HepG2 (cell line): ENCODE data around the gene PGS1. TPM values are rescaled to one million over a fixed set of nuclear protein-coding genes. Genes with fewer than 3 reads are reported as not detected.

Experiments
- FOXK2 ChIP-seq: fragments of 450-650 bp; IDR thresholded peaks from 2 replicates; pipeline ENCODE4 v1.6.1; 2016
- GPN1 ChIP-seq: sonication (generic); formaldehyde crosslinking; IDR thresholded peaks from 2 replicates; pipeline ENCODE4 v1.5.1; 2020; ENCODE audit warnings: missing genetic modification reagents, borderline replicate concordance
- ZNF629 ChIP-seq: sonication (generic); formaldehyde crosslinking; conservative IDR thresholded peaks from 2 replicates; pipeline ENCODE4 v1.5.0; 2020; ENCODE audit warnings: missing genetic modification reagents
- polyA plus RNA-seq, 8 experiments: library from polyadenylated mRNA; depleted of rRNA in 3 of 8; stranded (reverse) in 7 of 8; unstranded in 1 of 8; fragments of >200 nt; fragmentation: Illumina TruSeq in 4 of 8; extraction: Trizol in 4 of 8; gene quantifications; 2 replicates each; pipeline versions ENCODE4 v1.2.1 to v1.2.3, GENCODE V29; 2011 to 2016; ENCODE audit warnings: low read depth in 4 of 8, missing spikeins in 1 of 8, mixed read lengths in 1 of 8; ENCODE audit not compliant: insufficient read depth in 1 of 8
- total RNA-seq, 5 experiments: library from RNA; depleted of rRNA; stranded (reverse); fragments of >200 nt; fragmentation: Illumina TruSeq; extraction: Trizol; gene quantifications; 2 replicates each; pipeline ENCODE4 v1.2.3, GENCODE V29; 2016; ENCODE audit warnings: low read depth in 1 of 5
- TF ChIP-seq, protein P1 (sequence below): sonication (generic); formaldehyde crosslinking; IDR thresholded peaks from 2 replicates; pipeline ENCODE4 v1.8.0; 2022; ENCODE audit warnings: missing genetic modification reagents, low read depth, mild to moderate bottlenecking, borderline replicate concordance
- TF ChIP-seq, protein P2 (sequence below): sonication (generic); formaldehyde crosslinking; IDR thresholded peaks from one replicate; pipeline ENCODE4 v1.5.1; 2020; ENCODE audit warnings: mild to moderate bottlenecking, missing genetic modification reagents; ENCODE audit errors: not compliant biosample characterization
- TF ChIP-seq, protein P3 (sequence below): sonication (generic); formaldehyde crosslinking; IDR thresholded peaks from 2 replicates; pipeline ENCODE4 v1.4.0; 2020; ENCODE audit warnings: missing genetic modification reagents, borderline replicate concordance
- TF ChIP-seq, protein P4 (sequence below): sonication (generic); formaldehyde crosslinking; IDR thresholded peaks from 2 replicates; pipeline ENCODE4 v1.8.1; 2023; ENCODE audit warnings: mild to moderate bottlenecking, moderate library complexity, missing genetic modification reagents
- TF ChIP-seq, protein P5 (sequence below): sonication (generic); formaldehyde crosslinking; IDR thresholded peaks from 2 replicates; pipeline ENCODE4 v1.9.0; 2022; ENCODE audit warnings: missing genetic modification reagents, mild to moderate bottlenecking, borderline replicate concordance
- TF ChIP-seq, protein P6 (sequence below): sonication (generic); formaldehyde crosslinking; IDR thresholded peaks from 2 replicates; pipeline ENCODE4 v1.4.0; 2020; ENCODE audit warnings: missing genetic modification reagents, borderline replicate concordance

PGS1 gene
- total and polyA plus RNA-seq, 2 of the 13 experiments (the other 11 are each of a cell fraction or from before 2014, with no cell fraction given) = 25.9 to 31.5 TPM

DNA sequence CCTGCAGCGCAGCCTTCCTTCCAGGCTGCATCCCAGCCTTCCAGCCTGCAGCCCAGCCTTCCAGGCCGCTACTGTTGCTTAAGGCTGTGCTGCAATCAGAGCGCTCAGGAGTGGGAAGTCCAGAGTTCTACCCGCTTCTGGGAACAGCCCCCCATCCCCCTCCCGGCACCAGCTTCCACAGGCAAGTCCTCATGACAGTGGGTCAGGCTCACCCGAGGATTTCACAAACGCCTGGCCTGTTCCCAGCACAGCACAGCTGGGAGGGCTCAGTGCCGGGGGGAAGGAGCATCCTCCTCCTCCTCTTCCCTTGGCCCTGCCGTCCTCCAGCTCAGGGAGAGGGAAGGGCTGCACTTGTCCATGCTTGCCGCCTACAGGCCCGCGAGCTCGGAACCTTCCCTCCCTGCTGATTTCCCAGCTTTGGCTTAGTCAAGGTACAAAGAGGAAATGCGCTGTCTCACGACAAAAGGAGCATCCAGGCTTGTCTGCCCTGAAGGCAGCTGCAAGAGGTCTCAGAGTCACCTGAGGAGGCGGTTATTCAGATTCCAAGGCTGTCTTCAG, 26.9 kb upstream of the PGS1 start (continued):
- TF ChIP-seq ZNF629 (CRISPR knock-in tag) (no peak), GPN1 (CRISPR knock-in tag) (no peak), FOXK2 (no peak)
- TF ChIP-seq, protein P1, sequence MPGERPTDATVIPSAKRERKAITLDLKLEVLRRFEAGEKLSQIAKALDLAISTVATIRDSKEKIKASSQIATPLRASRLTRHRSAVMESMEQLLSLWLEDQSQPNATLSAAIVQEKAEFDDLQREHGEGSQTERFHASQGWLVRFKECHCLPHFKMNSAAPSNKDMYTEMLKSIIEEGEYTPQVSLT = no peak
- TF ChIP-seq, protein P2, sequence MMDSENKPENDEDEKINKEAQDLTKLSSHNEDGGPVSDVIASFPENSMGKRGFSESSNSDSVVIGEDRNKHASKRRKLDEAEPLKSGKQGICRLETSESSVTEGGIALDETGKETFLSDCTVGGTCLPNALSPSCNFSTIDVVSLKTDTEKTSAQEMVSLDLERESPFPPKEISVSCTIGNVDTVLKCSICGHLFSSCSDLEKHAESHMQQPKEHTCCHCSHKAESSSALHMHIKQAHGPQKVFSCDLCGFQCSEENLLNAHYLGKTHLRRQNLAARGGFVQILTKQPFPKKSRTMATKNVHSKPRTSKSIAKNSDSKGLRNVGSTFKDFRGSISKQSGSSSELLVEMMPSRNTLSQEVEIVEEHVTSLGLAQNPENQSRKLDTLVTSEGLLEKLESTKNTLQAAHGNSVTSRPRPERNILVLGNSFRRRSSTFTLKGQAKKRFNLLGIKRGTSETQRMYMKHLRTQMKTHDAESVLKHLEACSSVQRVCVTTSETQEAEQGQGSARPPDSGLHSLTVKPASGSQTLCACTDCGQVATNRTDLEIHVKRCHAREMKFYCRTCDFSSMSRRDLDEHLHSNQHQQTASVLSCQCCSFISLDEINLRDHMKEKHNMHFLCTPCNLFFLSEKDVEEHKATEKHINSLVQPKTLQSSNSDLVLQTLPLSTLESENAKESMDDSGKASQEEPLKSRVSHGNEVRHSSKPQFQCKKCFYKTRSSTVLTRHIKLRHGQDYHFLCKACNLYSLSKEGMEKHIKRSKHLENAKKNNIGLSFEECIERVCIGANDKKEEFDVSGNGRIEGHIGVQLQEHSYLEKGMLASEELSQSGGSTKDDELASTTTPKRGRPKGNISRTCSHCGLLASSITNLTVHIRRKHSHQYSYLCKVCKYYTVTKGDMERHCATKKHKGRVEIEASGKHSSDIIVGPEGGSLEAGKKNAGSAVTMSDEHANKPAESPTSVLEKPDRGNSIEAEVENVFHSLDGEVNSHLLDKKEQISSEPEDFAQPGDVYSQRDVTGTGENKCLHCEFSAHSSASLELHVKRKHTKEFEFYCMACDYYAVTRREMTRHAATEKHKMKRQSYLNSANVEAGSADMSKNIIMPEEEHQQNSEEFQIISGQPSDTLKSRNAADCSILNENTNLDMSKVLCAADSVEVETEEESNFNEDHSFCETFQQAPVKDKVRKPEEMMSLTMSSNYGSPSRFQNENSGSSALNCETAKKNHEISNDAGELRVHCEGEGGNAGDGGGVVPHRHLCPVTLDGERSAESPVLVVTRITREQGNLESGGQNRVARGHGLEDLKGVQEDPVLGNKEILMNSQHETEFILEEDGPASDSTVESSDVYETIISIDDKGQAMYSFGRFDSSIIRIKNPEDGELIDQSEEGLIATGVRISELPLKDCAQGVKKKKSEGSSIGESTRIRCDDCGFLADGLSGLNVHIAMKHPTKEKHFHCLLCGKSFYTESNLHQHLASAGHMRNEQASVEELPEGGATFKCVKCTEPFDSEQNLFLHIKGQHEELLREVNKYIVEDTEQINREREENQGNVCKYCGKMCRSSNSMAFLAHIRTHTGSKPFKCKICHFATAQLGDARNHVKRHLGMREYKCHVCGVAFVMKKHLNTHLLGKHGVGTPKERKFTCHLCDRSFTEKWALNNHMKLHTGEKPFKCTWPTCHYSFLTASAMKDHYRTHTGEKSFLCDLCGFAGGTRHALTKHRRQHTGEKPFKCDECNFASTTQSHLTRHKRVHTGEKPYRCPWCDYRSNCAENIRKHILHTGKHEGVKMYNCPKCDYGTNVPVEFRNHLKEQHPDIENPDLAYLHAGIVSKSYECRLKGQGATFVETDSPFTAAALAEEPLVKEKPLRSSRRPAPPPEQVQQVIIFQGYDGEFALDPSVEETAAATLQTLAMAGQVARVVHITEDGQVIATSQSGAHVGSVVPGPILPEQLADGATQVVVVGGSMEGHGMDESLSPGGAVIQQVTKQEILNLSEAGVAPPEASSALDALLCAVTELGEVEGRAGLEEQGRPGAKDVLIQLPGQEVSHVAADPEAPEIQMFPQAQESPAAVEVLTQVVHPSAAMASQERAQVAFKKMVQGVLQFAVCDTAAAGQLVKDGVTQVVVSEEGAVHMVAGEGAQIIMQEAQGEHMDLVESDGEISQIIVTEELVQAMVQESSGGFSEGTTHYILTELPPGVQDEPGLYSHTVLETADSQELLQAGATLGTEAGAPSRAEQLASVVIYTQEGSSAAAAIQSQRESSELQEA (CRISPR knock-in tag) = peak; percentile 25
- TF ChIP-seq, protein P3, sequence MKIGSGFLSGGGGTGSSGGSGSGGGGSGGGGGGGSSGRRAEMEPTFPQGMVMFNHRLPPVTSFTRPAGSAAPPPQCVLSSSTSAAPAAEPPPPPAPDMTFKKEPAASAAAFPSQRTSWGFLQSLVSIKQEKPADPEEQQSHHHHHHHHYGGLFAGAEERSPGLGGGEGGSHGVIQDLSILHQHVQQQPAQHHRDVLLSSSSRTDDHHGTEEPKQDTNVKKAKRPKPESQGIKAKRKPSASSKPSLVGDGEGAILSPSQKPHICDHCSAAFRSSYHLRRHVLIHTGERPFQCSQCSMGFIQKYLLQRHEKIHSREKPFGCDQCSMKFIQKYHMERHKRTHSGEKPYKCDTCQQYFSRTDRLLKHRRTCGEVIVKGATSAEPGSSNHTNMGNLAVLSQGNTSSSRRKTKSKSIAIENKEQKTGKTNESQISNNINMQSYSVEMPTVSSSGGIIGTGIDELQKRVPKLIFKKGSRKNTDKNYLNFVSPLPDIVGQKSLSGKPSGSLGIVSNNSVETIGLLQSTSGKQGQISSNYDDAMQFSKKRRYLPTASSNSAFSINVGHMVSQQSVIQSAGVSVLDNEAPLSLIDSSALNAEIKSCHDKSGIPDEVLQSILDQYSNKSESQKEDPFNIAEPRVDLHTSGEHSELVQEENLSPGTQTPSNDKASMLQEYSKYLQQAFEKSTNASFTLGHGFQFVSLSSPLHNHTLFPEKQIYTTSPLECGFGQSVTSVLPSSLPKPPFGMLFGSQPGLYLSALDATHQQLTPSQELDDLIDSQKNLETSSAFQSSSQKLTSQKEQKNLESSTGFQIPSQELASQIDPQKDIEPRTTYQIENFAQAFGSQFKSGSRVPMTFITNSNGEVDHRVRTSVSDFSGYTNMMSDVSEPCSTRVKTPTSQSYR (CRISPR knock-in tag) = peak; percentile 98
- TF ChIP-seq, protein P4, sequence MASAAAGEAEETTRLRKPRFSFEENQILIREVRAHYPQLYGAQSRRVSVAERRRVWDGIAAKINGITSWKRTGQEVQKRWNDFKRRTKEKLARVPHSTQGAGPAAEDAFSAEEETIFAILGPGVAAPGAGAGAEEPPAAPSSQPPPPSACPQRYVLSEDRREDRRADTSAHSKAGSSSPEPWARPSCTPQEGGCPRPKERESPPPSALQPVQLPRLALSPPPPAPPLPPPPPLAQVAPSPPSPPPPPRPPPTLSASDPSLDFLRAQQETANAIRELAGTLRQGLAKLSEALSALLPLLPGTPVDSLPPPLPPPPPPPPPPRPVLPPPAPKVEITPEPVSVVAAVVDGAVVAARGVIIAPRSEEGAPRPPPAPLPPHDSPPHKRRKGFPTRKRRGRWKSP (CRISPR knock-in tag) = peak; percentile 34; the same call in 1 of the 2 replicates
- TF ChIP-seq, protein P5, sequence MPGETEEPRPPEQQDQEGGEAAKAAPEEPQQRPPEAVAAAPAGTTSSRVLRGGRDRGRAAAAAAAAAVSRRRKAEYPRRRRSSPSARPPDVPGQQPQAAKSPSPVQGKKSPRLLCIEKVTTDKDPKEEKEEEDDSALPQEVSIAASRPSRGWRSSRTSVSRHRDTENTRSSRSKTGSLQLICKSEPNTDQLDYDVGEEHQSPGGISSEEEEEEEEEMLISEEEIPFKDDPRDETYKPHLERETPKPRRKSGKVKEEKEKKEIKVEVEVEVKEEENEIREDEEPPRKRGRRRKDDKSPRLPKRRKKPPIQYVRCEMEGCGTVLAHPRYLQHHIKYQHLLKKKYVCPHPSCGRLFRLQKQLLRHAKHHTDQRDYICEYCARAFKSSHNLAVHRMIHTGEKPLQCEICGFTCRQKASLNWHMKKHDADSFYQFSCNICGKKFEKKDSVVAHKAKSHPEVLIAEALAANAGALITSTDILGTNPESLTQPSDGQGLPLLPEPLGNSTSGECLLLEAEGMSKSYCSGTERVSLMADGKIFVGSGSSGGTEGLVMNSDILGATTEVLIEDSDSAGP (CRISPR knock-in tag) = peak; percentile 65; the same call in 1 of the 2 replicates
- TF ChIP-seq, protein P6, sequence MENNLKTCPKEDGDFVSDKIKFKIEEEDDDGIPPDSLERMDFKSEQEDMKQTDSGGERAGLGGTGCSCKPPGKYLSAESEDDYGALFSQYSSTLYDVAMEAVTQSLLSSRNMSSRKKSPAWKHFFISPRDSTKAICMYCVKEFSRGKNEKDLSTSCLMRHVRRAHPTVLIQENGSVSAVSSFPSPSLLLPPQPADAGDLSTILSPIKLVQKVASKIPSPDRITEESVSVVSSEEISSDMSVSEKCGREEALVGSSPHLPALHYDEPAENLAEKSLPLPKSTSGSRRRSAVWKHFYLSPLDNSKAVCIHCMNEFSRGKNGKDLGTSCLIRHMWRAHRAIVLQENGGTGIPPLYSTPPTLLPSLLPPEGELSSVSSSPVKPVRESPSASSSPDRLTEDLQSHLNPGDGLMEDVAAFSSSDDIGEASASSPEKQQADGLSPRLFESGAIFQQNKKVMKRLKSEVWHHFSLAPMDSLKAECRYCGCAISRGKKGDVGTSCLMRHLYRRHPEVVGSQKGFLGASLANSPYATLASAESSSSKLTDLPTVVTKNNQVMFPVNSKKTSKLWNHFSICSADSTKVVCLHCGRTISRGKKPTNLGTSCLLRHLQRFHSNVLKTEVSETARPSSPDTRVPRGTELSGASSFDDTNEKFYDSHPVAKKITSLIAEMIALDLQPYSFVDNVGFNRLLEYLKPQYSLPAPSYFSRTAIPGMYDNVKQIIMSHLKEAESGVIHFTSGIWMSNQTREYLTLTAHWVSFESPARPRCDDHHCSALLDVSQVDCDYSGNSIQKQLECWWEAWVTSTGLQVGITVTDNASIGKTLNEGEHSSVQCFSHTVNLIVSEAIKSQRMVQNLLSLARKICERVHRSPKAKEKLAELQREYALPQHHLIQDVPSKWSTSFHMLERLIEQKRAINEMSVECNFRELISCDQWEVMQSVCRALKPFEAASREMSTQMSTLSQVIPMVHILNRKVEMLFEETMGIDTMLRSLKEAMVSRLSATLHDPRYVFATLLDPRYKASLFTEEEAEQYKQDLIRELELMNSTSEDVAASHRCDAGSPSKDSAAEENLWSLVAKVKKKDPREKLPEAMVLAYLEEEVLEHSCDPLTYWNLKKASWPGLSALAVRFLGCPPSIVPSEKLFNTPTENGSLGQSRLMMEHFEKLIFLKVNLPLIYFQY (CRISPR knock-in tag) = no peak; the same call in 1 of the 2 replicates
